Measurements from ENCODE around the gene TRIM24.

- TF ChIP-seq CTCF (IDR thresholded peaks at IDR 0.05; ENCODE audit: low read length) (no peak), EZH2 (IDR thresholded peaks at IDR 0.05; ENCODE audit: borderline replicate concordance, low read length) (no peak)
Observed at GRCh38 chr7:138603549-138604318, 143.7 kb downstream of the TRIM24 start.
